ENCODE data around the gene HELZ2.

- TF ChIP-seq EP300 (IDR thresholded peaks at IDR 0.05) (no peak), CTCF (IDR thresholded peaks at IDR 0.05) (no peak), POLR2A (IDR thresholded peaks at IDR 0.05) (no peak)
Measured at GRCh38 chr20:63599396-63600050, 25.5 kb upstream of the HELZ2 start.
